ENCODE results near the gene MOV10. TPM values are rescaled to one million over a fixed set of nuclear protein-coding genes. Genes with fewer than 3 reads are reported as not detected.
A peak's percentile ranks its signal among the peaks of the same experiment; 100 is the strongest.

Gene MOV10
- total and polyA plus RNA-seq, 9 of the 15 experiments (the other 6 are each of a cell fraction or from before 2014, with no cell fraction given) = 16.7 to 105 (median 49.5) TPM

DNA sequence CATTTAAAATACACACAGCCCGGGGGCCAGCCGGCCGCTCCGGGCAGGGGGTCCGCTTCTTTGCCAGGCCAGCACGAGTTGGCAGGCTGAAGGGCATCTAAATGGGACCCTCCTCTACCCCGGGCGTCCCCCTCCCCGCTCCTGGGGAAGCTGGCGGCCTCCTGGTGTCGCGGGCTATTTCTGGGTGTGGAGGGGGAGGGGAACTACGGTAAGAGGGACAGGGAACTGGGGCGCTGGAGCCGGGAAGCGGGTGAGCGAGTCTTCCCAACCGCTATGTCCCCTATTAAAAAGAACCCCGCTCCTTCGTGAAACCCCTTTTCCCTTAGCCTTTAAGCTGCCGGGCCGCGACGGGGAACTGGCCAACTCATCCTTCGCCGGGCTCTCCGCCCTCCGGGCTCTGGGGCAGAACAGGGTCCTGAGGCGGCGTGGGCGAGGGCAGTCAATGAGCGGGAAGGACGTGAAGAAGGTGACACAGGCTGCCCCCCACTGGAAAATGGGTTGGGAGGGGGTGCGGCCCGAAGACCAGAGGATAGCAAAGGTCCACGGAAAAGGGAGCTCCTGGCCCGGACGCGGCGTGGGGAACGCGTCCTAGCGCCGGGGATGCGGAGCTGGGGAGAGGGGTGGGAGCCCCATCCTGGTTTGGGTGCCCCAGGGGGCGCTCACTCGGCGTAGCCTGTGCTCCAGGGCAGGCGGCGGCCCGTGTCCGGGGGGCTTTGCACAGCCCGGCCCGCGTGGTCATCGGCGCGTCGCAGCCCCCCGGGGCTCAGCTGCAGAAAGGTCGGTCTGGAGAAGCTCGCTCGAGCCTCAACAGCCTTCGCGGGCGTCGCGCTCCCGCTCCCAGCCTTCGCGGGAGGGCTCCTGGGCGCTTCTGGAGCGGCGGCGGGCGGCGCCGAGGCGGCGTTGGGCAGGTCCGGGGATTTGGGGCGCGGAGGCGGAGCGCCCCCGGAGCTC is 40.1 kb downstream of the MOV10 start (continued):
- TF ChIP-seq, protein P1, sequence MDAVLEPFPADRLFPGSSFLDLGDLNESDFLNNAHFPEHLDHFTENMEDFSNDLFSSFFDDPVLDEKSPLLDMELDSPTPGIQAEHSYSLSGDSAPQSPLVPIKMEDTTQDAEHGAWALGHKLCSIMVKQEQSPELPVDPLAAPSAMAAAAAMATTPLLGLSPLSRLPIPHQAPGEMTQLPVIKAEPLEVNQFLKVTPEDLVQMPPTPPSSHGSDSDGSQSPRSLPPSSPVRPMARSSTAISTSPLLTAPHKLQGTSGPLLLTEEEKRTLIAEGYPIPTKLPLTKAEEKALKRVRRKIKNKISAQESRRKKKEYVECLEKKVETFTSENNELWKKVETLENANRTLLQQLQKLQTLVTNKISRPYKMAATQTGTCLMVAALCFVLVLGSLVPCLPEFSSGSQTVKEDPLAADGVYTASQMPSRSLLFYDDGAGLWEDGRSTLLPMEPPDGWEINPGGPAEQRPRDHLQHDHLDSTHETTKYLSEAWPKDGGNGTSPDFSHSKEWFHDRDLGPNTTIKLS (IDR thresholded peaks at IDR 0.05; ENCODE audit: borderline replicate concordance, low read depth) = no peak
- TF ChIP-seq, protein P2, sequence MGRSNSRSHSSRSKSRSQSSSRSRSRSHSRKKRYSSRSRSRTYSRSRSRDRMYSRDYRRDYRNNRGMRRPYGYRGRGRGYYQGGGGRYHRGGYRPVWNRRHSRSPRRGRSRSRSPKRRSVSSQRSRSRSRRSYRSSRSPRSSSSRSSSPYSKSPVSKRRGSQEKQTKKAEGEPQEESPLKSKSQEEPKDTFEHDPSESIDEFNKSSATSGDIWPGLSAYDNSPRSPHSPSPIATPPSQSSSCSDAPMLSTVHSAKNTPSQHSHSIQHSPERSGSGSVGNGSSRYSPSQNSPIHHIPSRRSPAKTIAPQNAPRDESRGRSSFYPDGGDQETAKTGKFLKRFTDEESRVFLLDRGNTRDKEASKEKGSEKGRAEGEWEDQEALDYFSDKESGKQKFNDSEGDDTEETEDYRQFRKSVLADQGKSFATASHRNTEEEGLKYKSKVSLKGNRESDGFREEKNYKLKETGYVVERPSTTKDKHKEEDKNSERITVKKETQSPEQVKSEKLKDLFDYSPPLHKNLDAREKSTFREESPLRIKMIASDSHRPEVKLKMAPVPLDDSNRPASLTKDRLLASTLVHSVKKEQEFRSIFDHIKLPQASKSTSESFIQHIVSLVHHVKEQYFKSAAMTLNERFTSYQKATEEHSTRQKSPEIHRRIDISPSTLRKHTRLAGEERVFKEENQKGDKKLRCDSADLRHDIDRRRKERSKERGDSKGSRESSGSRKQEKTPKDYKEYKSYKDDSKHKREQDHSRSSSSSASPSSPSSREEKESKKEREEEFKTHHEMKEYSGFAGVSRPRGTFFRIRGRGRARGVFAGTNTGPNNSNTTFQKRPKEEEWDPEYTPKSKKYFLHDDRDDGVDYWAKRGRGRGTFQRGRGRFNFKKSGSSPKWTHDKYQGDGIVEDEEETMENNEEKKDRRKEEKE (IDR thresholded peaks at IDR 0.05; ENCODE audit: borderline replicate concordance in 1 of 2, control insufficient read depth in 1 of 2, low read depth in 2 of 2, low read length in 1 of 2) = no peak
- TF ChIP-seq MAFF (IDR thresholded peaks at IDR 0.05; ENCODE audit: low read length) = no peak
- no peak for TF ChIP-seq HDAC3 (IDR thresholded peaks at IDR 0.05; ENCODE audit: borderline replicate concordance, partially characterized antibody)
- TF ChIP-seq, protein P3, sequence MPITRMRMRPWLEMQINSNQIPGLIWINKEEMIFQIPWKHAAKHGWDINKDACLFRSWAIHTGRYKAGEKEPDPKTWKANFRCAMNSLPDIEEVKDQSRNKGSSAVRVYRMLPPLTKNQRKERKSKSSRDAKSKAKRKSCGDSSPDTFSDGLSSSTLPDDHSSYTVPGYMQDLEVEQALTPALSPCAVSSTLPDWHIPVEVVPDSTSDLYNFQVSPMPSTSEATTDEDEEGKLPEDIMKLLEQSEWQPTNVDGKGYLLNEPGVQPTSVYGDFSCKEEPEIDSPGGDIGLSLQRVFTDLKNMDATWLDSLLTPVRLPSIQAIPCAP (CRISPR knock-in tag; IDR thresholded peaks at IDR 0.05; ENCODE audit: borderline replicate concordance) = no peak
- TF ChIP-seq ZNF780A (CRISPR knock-in tag; IDR thresholded peaks at IDR 0.05) = no peak
- TF ChIP-seq TAF1 (IDR thresholded peaks at IDR 0.05; ENCODE audit: control insufficient read depth, extremely low read depth, insufficient read depth, low read length, severe bottlenecking) = peak; percentile 49
- TF ChIP-seq ZNF695 (CRISPR knock-in tag; IDR thresholded peaks at IDR 0.05) = no peak
- TF ChIP-seq SMAD2 (IDR thresholded peaks at IDR 0.05; ENCODE audit: low read depth, low read length) = no peak
- no peak for TF ChIP-seq SETDB1 (IDR thresholded peaks at IDR 0.05; ENCODE audit: low read length)
- no peak for TF ChIP-seq ZFX (CRISPR knock-in tag; IDR thresholded peaks at IDR 0.05)
- TF ChIP-seq, protein P4, sequence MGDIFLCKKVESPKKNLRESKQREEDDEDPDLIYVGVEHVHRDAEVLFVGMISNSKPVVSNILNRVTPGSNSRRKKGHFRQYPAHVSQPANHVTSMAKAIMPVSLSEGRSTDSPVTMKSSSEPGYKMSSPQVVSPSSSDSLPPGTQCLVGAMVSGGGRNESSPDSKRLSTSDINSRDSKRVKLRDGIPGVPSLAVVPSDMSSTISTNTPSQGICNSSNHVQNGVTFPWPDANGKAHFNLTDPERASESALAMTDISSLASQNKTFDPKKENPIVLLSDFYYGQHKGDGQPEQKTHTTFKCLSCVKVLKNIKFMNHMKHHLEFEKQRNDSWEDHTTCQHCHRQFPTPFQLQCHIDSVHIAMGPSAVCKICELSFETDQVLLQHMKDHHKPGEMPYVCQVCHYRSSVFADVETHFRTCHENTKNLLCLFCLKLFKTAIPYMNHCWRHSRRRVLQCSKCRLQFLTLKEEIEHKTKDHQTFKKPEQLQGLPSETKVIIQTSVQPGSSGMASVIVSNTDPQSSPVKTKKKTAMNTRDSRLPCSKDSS (IDR thresholded peaks at IDR 0.05; ENCODE audit: low read depth, partially characterized antibody) = no peak
- TF ChIP-seq SIN3A (IDR thresholded peaks at IDR 0.05; ENCODE audit: borderline replicate concordance in 2 of 2, control insufficient read depth in 1 of 2, low read depth in 2 of 2, low read length in 2 of 2) = peak in 1 of 2 experiments; percentile 30; a peak in 1 of 4 replicates
- no peak for TF ChIP-seq ZNF24 (IDR thresholded peaks at IDR 0.05)
- TF ChIP-seq NFATC3 (IDR thresholded peaks at IDR 0.05) = no peak
- TF ChIP-seq, protein P5, sequence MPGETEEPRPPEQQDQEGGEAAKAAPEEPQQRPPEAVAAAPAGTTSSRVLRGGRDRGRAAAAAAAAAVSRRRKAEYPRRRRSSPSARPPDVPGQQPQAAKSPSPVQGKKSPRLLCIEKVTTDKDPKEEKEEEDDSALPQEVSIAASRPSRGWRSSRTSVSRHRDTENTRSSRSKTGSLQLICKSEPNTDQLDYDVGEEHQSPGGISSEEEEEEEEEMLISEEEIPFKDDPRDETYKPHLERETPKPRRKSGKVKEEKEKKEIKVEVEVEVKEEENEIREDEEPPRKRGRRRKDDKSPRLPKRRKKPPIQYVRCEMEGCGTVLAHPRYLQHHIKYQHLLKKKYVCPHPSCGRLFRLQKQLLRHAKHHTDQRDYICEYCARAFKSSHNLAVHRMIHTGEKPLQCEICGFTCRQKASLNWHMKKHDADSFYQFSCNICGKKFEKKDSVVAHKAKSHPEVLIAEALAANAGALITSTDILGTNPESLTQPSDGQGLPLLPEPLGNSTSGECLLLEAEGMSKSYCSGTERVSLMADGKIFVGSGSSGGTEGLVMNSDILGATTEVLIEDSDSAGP (CRISPR knock-in tag; IDR thresholded peaks at IDR 0.05) = no peak
- no peak for TF ChIP-seq PML (IDR thresholded peaks at IDR 0.05; ENCODE audit: low read length)
